Measurements from ENCODE around the gene ARHGEF16. TPM values are rescaled to one million over a fixed set of nuclear protein-coding genes. Genes with fewer than 3 reads are reported as not detected.

The ARHGEF16 gene
- total and polyA plus RNA-seq, 2 experiments from 2014 or later: 24.8 to 36.2 TPM

GRCh38 chr1:3470650-3471355 is 16.3 kb downstream of the ARHGEF16 start:
- Histone ChIP-seq H3K36me3 (replicated peaks; ENCODE audit: insufficient read depth, low read depth) (no peaks in the 10 kb centered on the region), H3K4me2 (peak overlapping the region; percentile 46), H3K4me3 (no peak overlapping the region), H3K27ac (peak overlapping the region; percentile 54), H4K20me1 (ENCODE audit: insufficient read depth, poor library complexity, severe bottlenecking) (no peaks in the 10 kb centered on the region), H3K9me3 (ENCODE audit: low read depth) (no peaks in the 10 kb centered on the region), H3K27me3 (no peaks in the 10 kb centered on the region), H3K79me2 (no peaks in the 10 kb centered on the region), H3K4me1 (ENCODE audit: insufficient read depth) (peaks cover 14% of the 10 kb centered on the region), H2AFZ (no peak overlapping the region), H3K9me2 (replicated peaks; ENCODE audit: insufficient read depth) (no peaks in the 10 kb centered on the region)
- WGBS (ENCODE audit: low lambda C conversion rate, missing lambda C conversion rate): 89% methylated on average over 15 of the region's 22 CpGs
- TF ChIP-seq CTCF (IDR thresholded peaks at IDR 0.05; ENCODE audit: poor library complexity) (no peak), EZH2 (IDR thresholded peaks at IDR 0.05; ENCODE audit: borderline replicate concordance) (no peak), EZH2phosphoT487 (IDR thresholded peaks at IDR 0.05; ENCODE audit: low read depth, severe bottlenecking, unreplicated experiment) (no peak)
- no peak for DNase-seq (ENCODE audit: low spot score)

- H3K9me2 ChIP-seq (replicated peaks; ENCODE audit: insufficient read depth): no peaks in the 10 kb centered on the region
- peaks cover 14% of the 10 kb centered on the region for H3K4me1 ChIP-seq (ENCODE audit: insufficient read depth)
- H3K9me3 ChIP-seq (ENCODE audit: low read depth): no peaks in the 10 kb centered on the region
- no peak overlapping the region for H2AFZ ChIP-seq
- H3K79me2 ChIP-seq: no peaks in the 10 kb centered on the region
- TF ChIP-seq EZH2 (IDR thresholded peaks at IDR 0.05; ENCODE audit: borderline replicate concordance): no peak
- TF ChIP-seq CTCF (IDR thresholded peaks at IDR 0.05; ENCODE audit: poor library complexity): peak; percentile 57
- no peak for TF ChIP-seq EZH2phosphoT487 (IDR thresholded peaks at IDR 0.05; ENCODE audit: low read depth, severe bottlenecking, unreplicated experiment)
- no peaks in the 10 kb centered on the region for H3K36me3 ChIP-seq (replicated peaks; ENCODE audit: insufficient read depth, low read depth)
- no peaks in the 10 kb centered on the region for H4K20me1 ChIP-seq (ENCODE audit: insufficient read depth, poor library complexity, severe bottlenecking)
- 32% methylated on average over 20 of the region's 25 CpGs for WGBS (ENCODE audit: low lambda C conversion rate, missing lambda C conversion rate)
- no peak overlapping the region for H3K4me3 ChIP-seq
- peak; percentile 81 for DNase-seq (ENCODE audit: low spot score)
- peak overlapping the region; percentile 46 for H3K4me2 ChIP-seq
- H3K27ac ChIP-seq: peak overlapping the region; percentile 54
- no peaks in the 10 kb centered on the region for H3K27me3 ChIP-seq
These were observed 17.1 kb downstream of the ARHGEF16 start for GRCh38 chr1:3471356-3472087.

GRCh38 chr1:3472088-3472850 is 17.8 kb downstream of the ARHGEF16 start:
- no peak for TF ChIP-seq EZH2phosphoT487 (IDR thresholded peaks at IDR 0.05; ENCODE audit: low read depth, severe bottlenecking, unreplicated experiment)
- no peak for TF ChIP-seq EZH2 (IDR thresholded peaks at IDR 0.05; ENCODE audit: borderline replicate concordance)
- no peak for TF ChIP-seq CTCF (IDR thresholded peaks at IDR 0.05; ENCODE audit: poor library complexity)
- H3K9me3 ChIP-seq (ENCODE audit: low read depth): no peaks in the 10 kb centered on the region
- H3K27ac ChIP-seq: peak overlapping the region; percentile 54
- H3K27me3 ChIP-seq: no peaks in the 10 kb centered on the region
- H3K36me3 ChIP-seq (replicated peaks; ENCODE audit: insufficient read depth, low read depth): no peaks in the 10 kb centered on the region
- H3K4me2 ChIP-seq: no peak overlapping the region
- H4K20me1 ChIP-seq (ENCODE audit: insufficient read depth, poor library complexity, severe bottlenecking): no peaks in the 10 kb centered on the region
- no peaks in the 10 kb centered on the region for H3K79me2 ChIP-seq
- peaks cover 14% of the 10 kb centered on the region for H3K4me1 ChIP-seq (ENCODE audit: insufficient read depth)
- no peak for DNase-seq (ENCODE audit: low spot score)
- H3K4me3 ChIP-seq: no peak overlapping the region
- no peaks in the 10 kb centered on the region for H3K9me2 ChIP-seq (replicated peaks; ENCODE audit: insufficient read depth)
- WGBS (ENCODE audit: low lambda C conversion rate, missing lambda C conversion rate): 89% methylated on average over 24 of the region's 25 CpGs
- no peak overlapping the region for H2AFZ ChIP-seq
